Fibroblast of lung (primary cell): ENCODE measurements around the gene C22orf23. TPM values are rescaled to one million over a fixed set of nuclear protein-coding genes. Genes with fewer than 3 reads are reported as not detected.

ENCODE experiments used
- DNase-seq, 2 donors: peaks; one replicate each; pipeline versions ENCODE4 v3.0.0 to v3.0.0-alpha.2; 2010; ENCODE audit warnings: low read depth in 2 of 2
- H2AFZ ChIP-seq: 2 replicates; pipeline ENCODE4 v1.5.1; 2012; ENCODE audit warnings: low read length, control low read depth, inconsistent platforms
- H3K27ac ChIP-seq: 2 replicates; pipeline ENCODE4 v1.5.1; 2011; ENCODE audit warnings: low read length, control low read depth; ENCODE audit not compliant: insufficient read depth
- H3K27me3 ChIP-seq: 2 replicates; pipeline ENCODE4 v1.5.1; 2011; ENCODE audit warnings: mild to moderate bottlenecking, low read length; ENCODE audit not compliant: control insufficient read depth, insufficient read depth
- H3K36me3 ChIP-seq: 2 replicates; pipeline ENCODE4 v1.5.1; 2011; ENCODE audit warnings: low read length; ENCODE audit not compliant: control insufficient read depth, insufficient read depth
- H3K4me1 ChIP-seq: 2 replicates; pipeline ENCODE4 v1.5.1; 2011; ENCODE audit warnings: low read length; ENCODE audit not compliant: control insufficient read depth, insufficient read depth; ENCODE audit errors: extremely low read depth
- H3K4me2 ChIP-seq: 2 replicates; pipeline ENCODE4 v1.5.1; 2011; ENCODE audit warnings: low read length, control low read depth; ENCODE audit not compliant: insufficient read depth; ENCODE audit errors: extremely low read depth
- H3K4me3 ChIP-seq, 4 experiments: fragments of 200-600 bp in 1 of 4; sonication (generic) in 1 of 4; replicated peaks in 1 of 4; 2 replicates each; pipeline ENCODE4 v1.5.1; 2011 to 2016; ENCODE audit warnings: low read length in 4 of 4, low read depth in 3 of 4, mild to moderate bottlenecking in 3 of 4, control low read depth in 2 of 4, inconsistent platforms in 1 of 4, mixed read lengths in 1 of 4; ENCODE audit not compliant: insufficient read depth in 1 of 4; ENCODE audit errors: control extremely low read depth in 1 of 4
- H3K79me2 ChIP-seq: 2 replicates; pipeline ENCODE4 v1.5.1; 2012; ENCODE audit warnings: mild to moderate bottlenecking, low read length, inconsistent platforms; ENCODE audit not compliant: control insufficient read depth, insufficient read depth
- H3K9ac ChIP-seq: 2 replicates; pipeline ENCODE4 v1.5.1; 2011; ENCODE audit warnings: mild to moderate bottlenecking, low read length, control low read depth; ENCODE audit not compliant: insufficient read depth
- H3K9me3 ChIP-seq: 2 replicates; pipeline ENCODE4 v1.5.1; 2012; ENCODE audit warnings: low read depth, low read length; ENCODE audit not compliant: control insufficient read depth, insufficient read depth
- H4K20me1 ChIP-seq: 2 replicates; pipeline ENCODE4 v1.5.1; 2011; ENCODE audit warnings: low read length; ENCODE audit not compliant: control insufficient read depth, insufficient read depth; ENCODE audit errors: extremely low read depth
- CTCF ChIP-seq, 2 donors: IDR thresholded peaks in 1 of 2; conservative IDR thresholded peaks in 1 of 2; 1 replicate in 1 of 2; 2 replicates in 1 of 2; pipeline ENCODE4 v1.5.1; 2011 to 2012; ENCODE audit warnings: low read length in 2 of 2, control low read depth in 1 of 2, inconsistent platforms in 1 of 2, low read depth in 1 of 2, mild to moderate bottlenecking in 1 of 2
- EZH2 ChIP-seq: IDR thresholded peaks from 2 replicates; pipeline ENCODE4 v1.5.1; 2012; ENCODE audit warnings: low read length, control low read depth, mild to moderate bottlenecking; ENCODE audit errors: missing control alignments
- polyA plus RNA-seq, 2 donors: library from polyadenylated mRNA; depleted of rRNA in 1 of 2; stranded (reverse) in 1 of 2; unstranded in 1 of 2; fragments of >200 nt; gene quantifications; 2 replicates each; pipeline ENCODE4 v1.2.1, GENCODE V29; 2011 to 2012; ENCODE audit warnings: missing spikeins in 1 of 2
- total RNA-seq: library from RNA; depleted of rRNA; stranded (reverse); fragments of >200 nt; gene quantifications from 2 replicates; pipeline ENCODE4 v1.2.1, GENCODE V29; 2014

Gene C22orf23
- total and polyA plus RNA-seq, 2 donors (not counting 1 experiment from before 2014, with no cell fraction given), result 0.17 to 0.37 TPM

GRCh38 chr22:37894939-37895670 lies 58.3 kb downstream of the C22orf23 start:
- H3K36me3 ChIP-seq, result no peaks in the 10 kb centered on the region
- no peak overlapping the region for H3K4me2 ChIP-seq
- no peak for DNase-seq
- H4K20me1 ChIP-seq, result no peaks in the 10 kb centered on the region
- H3K4me1 ChIP-seq, result peaks cover 2% of the 10 kb centered on the region
- H3K27ac ChIP-seq, result no peak overlapping the region
- H3K9ac ChIP-seq, result no peak overlapping the region
- H3K9me3 ChIP-seq, result no peaks in the 10 kb centered on the region
- TF ChIP-seq EZH2 (no peak), CTCF (conservative IDR thresholded peaks at IDR 0.05 in 1 of 2, IDR thresholded peaks at IDR 0.05 in 1 of 2; ENCODE audit: low read depth in 1 of 2, low read length in 2 of 2) (no peak)
- no peaks in the 10 kb centered on the region for H3K79me2 ChIP-seq
- H3K4me3 ChIP-seq, result no peak overlapping the region
- H2AFZ ChIP-seq, result no peak overlapping the region
- H3K27me3 ChIP-seq, result no peaks in the 10 kb centered on the region

- Histone ChIP-seq H2AFZ (no peak overlapping the region), H3K4me3 (no peak overlapping the region), H3K27me3 (no peaks in the 10 kb centered on the region), H3K27ac (no peak overlapping the region), H3K9ac (no peak overlapping the region), H3K36me3 (peaks cover 6% of the 10 kb centered on the region), H3K4me2 (no peak overlapping the region), H4K20me1 (no peaks in the 10 kb centered on the region), H3K79me2 (no peaks in the 10 kb centered on the region), H3K4me1 (peaks cover 2% of the 10 kb centered on the region), H3K9me3 (no peaks in the 10 kb centered on the region)
- no peak for DNase-seq
- TF ChIP-seq EZH2, result no peak
- no peak for TF ChIP-seq CTCF (conservative IDR thresholded peaks at IDR 0.05 in 1 of 2, IDR thresholded peaks at IDR 0.05 in 1 of 2; ENCODE audit: low read depth in 1 of 2, low read length in 2 of 2)
These were observed 59.8 kb downstream of the C22orf23 start for GRCh38 chr22:37893583-37893983.

Other genes starting within 250 kb of the C22orf23 start
- gene GCAT, start 145.7 kb downstream of the C22orf23 start, total RNA-seq, result 7.7 and 11.9 TPM in 2 replicates
- gene GCAT, start 145.7 kb downstream of the C22orf23 start, polyA plus RNA-seq, result 6.6 and 11.0 TPM in 2 replicates
- not detected in 2 replicates for gene GALR3, start 130.2 kb downstream of the C22orf23 start, total RNA-seq
- not detected in 2 replicates for gene GALR3, start 130.2 kb downstream of the C22orf23 start, polyA plus RNA-seq
- 12.1 and 16.2 TPM in 2 replicates for gene ANKRD54, start 109.3 kb downstream of the C22orf23 start, total RNA-seq
- gene ANKRD54, start 109.3 kb downstream of the C22orf23 start, polyA plus RNA-seq, result 13.2 and 13.9 TPM in 2 replicates
- 288 and 404 TPM in 2 replicates for gene EIF3L, start 104.2 kb downstream of the C22orf23 start, total RNA-seq
- gene EIF3L, start 104.2 kb downstream of the C22orf23 start, polyA plus RNA-seq, result 509 and 515 TPM in 2 replicates
- gene MICALL1, start 47.3 kb downstream of the C22orf23 start, total RNA-seq, result 17.2 and 17.7 TPM in 2 replicates
- 19.5 and 20.1 TPM in 2 replicates for gene MICALL1, start 47.3 kb downstream of the C22orf23 start, polyA plus RNA-seq
- gene POLR2F, start 98 bp upstream of the C22orf23 start, total RNA-seq, result 31.9 and 47.3 TPM in 2 replicates
- 82.0 and 109 TPM in 2 replicates for gene POLR2F, start 98 bp upstream of the C22orf23 start, polyA plus RNA-seq
- gene SOX10, start 31.0 kb upstream of the C22orf23 start, total RNA-seq, result not detected in 2 replicates
- gene SOX10, start 31.0 kb upstream of the C22orf23 start, polyA plus RNA-seq, result not detected in 2 replicates
- gene PICK1, start 103.8 kb upstream of the C22orf23 start, total RNA-seq, result 5.9 and 7.8 TPM in 2 replicates
- gene PICK1, start 103.8 kb upstream of the C22orf23 start, polyA plus RNA-seq, result 7.8 and 11.1 TPM in 2 replicates
- under 0.01 and 0.26 TPM in 2 replicates for gene SLC16A8, start 130.6 kb upstream of the C22orf23 start, total RNA-seq
- gene SLC16A8, start 130.6 kb upstream of the C22orf23 start, polyA plus RNA-seq, result not detected in 2 replicates
- gene BAIAP2L2, start 157.1 kb upstream of the C22orf23 start, total RNA-seq, result 0.26 and 0.83 TPM in 2 replicates
- gene BAIAP2L2, start 157.1 kb upstream of the C22orf23 start, polyA plus RNA-seq, result 0.16 and 0.77 TPM in 2 replicates
- 24.9 and 29.9 TPM in 2 replicates for gene PLA2G6, start 228.2 kb upstream of the C22orf23 start, total RNA-seq
- 4.4 and 4.8 TPM in 2 replicates for gene PLA2G6, start 228.2 kb upstream of the C22orf23 start, polyA plus RNA-seq
- gene MAFF, start 248.4 kb upstream of the C22orf23 start, total RNA-seq, result 20.5 and 26.3 TPM in 2 replicates
- gene MAFF, start 248.4 kb upstream of the C22orf23 start, polyA plus RNA-seq, result 8.8 and 18.5 TPM in 2 replicates